OCI-LY3 (cell line): ENCODE measurements around the gene RTL10.

Source experiments
- H2AFZ ChIP-seq: fragments of 200-600, 300-600 bp; shearing (Covaris generic); 2 replicates; pipeline ENCODE4 v1.6.0; 2014; ENCODE audit warnings: antibody characterized with exemption, low read depth, low read length
- H3K27ac ChIP-seq: fragments of 200-600, 300-600 bp; sonication (generic); 2 replicates; pipeline ENCODE4 v1.5.1; 2014; ENCODE audit warnings: mild to moderate bottlenecking, low read length, moderate library complexity, mixed read lengths
- H3K27me3 ChIP-seq: fragments of 200-600, 300-600 bp; sonication (generic); 2 replicates; pipeline ENCODE4 v1.6.1; 2014; ENCODE audit warnings: low read depth, low read length, mixed read lengths
- H3K36me3 ChIP-seq: fragments of 200-600, 300-600 bp; sonication (generic); replicated peaks from 2 replicates; pipeline ENCODE3; 2014; ENCODE audit warnings: low read depth, low read length, mixed read lengths
- H3K4me1 ChIP-seq: fragments of 300-600, 200-600 bp; sonication (generic); 2 replicates; pipeline ENCODE4 v1.6.1; 2014; ENCODE audit warnings: low read length, mixed read lengths
- H3K4me2 ChIP-seq: fragments of 200-600, 300-600 bp; sonication (generic); 2 replicates; pipeline ENCODE4 v1.6.1; 2014; ENCODE audit warnings: low read length, mixed read lengths
- H3K4me3 ChIP-seq: fragments of 300-600, 200-600 bp; sonication (generic); 2 replicates; pipeline ENCODE4 v1.5.1; 2014; ENCODE audit warnings: antibody characterized with exemption, mild to moderate bottlenecking, low read length, moderate library complexity
- H3K79me2 ChIP-seq: fragments of 300-600, 200-600 bp; shearing (Covaris generic); 2 replicates; pipeline ENCODE4 v1.6.1; 2014; ENCODE audit warnings: mild to moderate bottlenecking, low read length, mixed read lengths
- H3K9ac ChIP-seq: fragments of 300-600, 200-600 bp; shearing (Covaris generic); 2 replicates; pipeline ENCODE4 v1.6.0; 2014; ENCODE audit warnings: mild to moderate bottlenecking, low read length, moderate library complexity
- H3K9me3 ChIP-seq: fragments of 200-600, 300-600 bp; shearing (Covaris generic); 2 replicates; pipeline ENCODE4 v1.6.1; 2014; ENCODE audit warnings: low read length, mixed read lengths; ENCODE audit not compliant: insufficient read depth
- H4K20me1 ChIP-seq: fragments of 200-600, 300-600 bp; sonication (generic); 2 replicates; pipeline ENCODE4 v1.6.1; 2016; ENCODE audit warnings: low read length, mixed read lengths; ENCODE audit not compliant: insufficient read depth
- CTCF ChIP-seq: fragments of 200-600, 300-600 bp; sonication (generic); IDR thresholded peaks from 2 replicates; pipeline ENCODE4 v1.5.1; 2014; ENCODE audit warnings: antibody characterized with exemption, low read length, low read depth
- EZH2phosphoT487 ChIP-seq: fragments of 200-600 bp; shearing (Covaris generic); IDR thresholded peaks from 2 replicates; pipeline ENCODE4 v1.6.1; 2018; ENCODE audit warnings: antibody characterized with exemption, mixed run types, low read depth

RTL10 gene

GRCh38 chr22:19807914-19808872 lies 46.5 kb downstream of the RTL10 start:
- Histone ChIP-seq H3K27me3 (no peaks in the 10 kb centered on the region), H3K4me1 (no peaks in the 10 kb centered on the region), H3K79me2 (no peaks in the 10 kb centered on the region), H4K20me1 (no peaks in the 10 kb centered on the region), H3K4me2 (no peak overlapping the region), H3K9ac (no peak overlapping the region), H3K9me3 (no peaks in the 10 kb centered on the region), H3K4me3 (no peak overlapping the region), H3K36me3 (no peaks in the 10 kb centered on the region), H2AFZ (no peak overlapping the region), H3K27ac (no peak overlapping the region)
- TF ChIP-seq EZH2phosphoT487 (no peak), CTCF (no peak)

GRCh38 chr22:19807161-19807913 lies 47.3 kb downstream of the RTL10 start:
- TF ChIP-seq CTCF (no peak), EZH2phosphoT487 (no peak)
- no peak overlapping the region for H2AFZ ChIP-seq
- H3K9ac ChIP-seq = no peak overlapping the region
- no peak overlapping the region for H3K27ac ChIP-seq
- no peak overlapping the region for H3K4me3 ChIP-seq
- no peaks in the 10 kb centered on the region for H3K4me1 ChIP-seq
- no peak overlapping the region for H3K4me2 ChIP-seq
- no peaks in the 10 kb centered on the region for H3K36me3 ChIP-seq
- H4K20me1 ChIP-seq = no peaks in the 10 kb centered on the region
- no peaks in the 10 kb centered on the region for H3K79me2 ChIP-seq
- no peaks in the 10 kb centered on the region for H3K27me3 ChIP-seq
- H3K9me3 ChIP-seq = no peaks in the 10 kb centered on the region

- no peak overlapping the region for H3K9ac ChIP-seq
- no peak overlapping the region for H3K4me2 ChIP-seq
- H3K79me2 ChIP-seq = no peaks in the 10 kb centered on the region
- H3K4me1 ChIP-seq = no peaks in the 10 kb centered on the region
- H3K36me3 ChIP-seq = no peaks in the 10 kb centered on the region
- no peaks in the 10 kb centered on the region for H3K27me3 ChIP-seq
- H2AFZ ChIP-seq = no peak overlapping the region
- TF ChIP-seq CTCF (no peak), EZH2phosphoT487 (no peak)
- H3K9me3 ChIP-seq = no peaks in the 10 kb centered on the region
- H4K20me1 ChIP-seq = no peaks in the 10 kb centered on the region
- no peak overlapping the region for H3K27ac ChIP-seq
- H3K4me3 ChIP-seq = no peak overlapping the region
Measured at GRCh38 chr22:19806213-19807160, 48.2 kb downstream of the RTL10 start.
